HEK293 (cell line): ENCODE measurements around the gene PHACTR3.

Source experiments
- CTCF ChIA-PET: fragments of 350-600 bp; formaldehyde crosslinking; extraction: SDS; loops from one replicate; lab custom pipeline; 2021; ENCODE audit warnings: antibody characterized with exemption; lab: Yijun Ruan, JAX
- POLR2A ChIA-PET: fragments of 300-600 bp; formaldehyde crosslinking; extraction: SDS; loops from one replicate; lab custom pipeline; 2020; ENCODE audit warnings: antibody characterized with exemption, inconsistent platforms; lab: Yijun Ruan, JAX
- H3K27ac ChIP-seq: fragments of 200-500 bp; sonication (Bioruptor generic); 2 replicates; pipeline ENCODE4 v1.5.1; 2014; ENCODE audit warnings: low read depth, low read length, control low read depth, inconsistent platforms; ENCODE audit errors: extremely low read depth
- H3K36me3 ChIP-seq, 2 experiments: fragments of 200-500 bp in 1 of 2; sonication (Bioruptor generic) in 1 of 2; 1 replicate in 1 of 2; 2 replicates in 1 of 2; pipeline ENCODE4 v1.5.1; 2014 to 2017; ENCODE audit warnings: inconsistent platforms in 2 of 2, low read length in 2 of 2; ENCODE audit not compliant: control insufficient read depth in 2 of 2, insufficient read depth in 1 of 2
- H3K4me1 ChIP-seq: fragments of 200-500 bp; sonication (Bioruptor generic); 2 replicates; pipeline ENCODE4 v1.5.1; 2014; ENCODE audit warnings: mild to moderate bottlenecking, low read length, inconsistent platforms; ENCODE audit not compliant: control insufficient read depth, insufficient read depth
- H3K4me3 ChIP-seq: 2 replicates; pipeline ENCODE4 v1.5.1; 2011; ENCODE audit warnings: low read depth, mild to moderate bottlenecking, control low read depth, low read length, moderate library complexity
- H3K9me3 ChIP-seq: fragments of 200-500 bp; sonication (Bioruptor generic); 2 replicates; pipeline ENCODE4 v1.5.1; 2014; ENCODE audit warnings: low read depth, low read length, inconsistent platforms; ENCODE audit not compliant: control insufficient read depth, insufficient read depth
- GFI1B ChIP-seq: fragments of 450-650 bp; formaldehyde crosslinking; IDR thresholded peaks from 2 replicates; pipeline ENCODE4 v1.5.1; 2016; ENCODE audit warnings: missing biosample characterization, missing genetic modification characterization
- PRDM2 ChIP-seq: fragments of 450-650 bp; formaldehyde crosslinking; IDR thresholded peaks from 2 replicates; pipeline ENCODE4 v1.5.1; 2016; ENCODE audit warnings: missing biosample characterization, missing genetic modification characterization, borderline replicate concordance
- REST ChIP-seq: fragments of 450-650 bp; formaldehyde crosslinking; IDR thresholded peaks from 2 replicates; pipeline ENCODE4 v1.5.1; 2016; ENCODE audit warnings: missing biosample characterization, missing genetic modification characterization
- ZBTB17 ChIP-seq: fragments of 450-650 bp; formaldehyde crosslinking; IDR thresholded peaks from 2 replicates; pipeline ENCODE4 v1.5.1; 2016; ENCODE audit warnings: missing biosample characterization, missing genetic modification characterization
- ZIC2 ChIP-seq: fragments of 450-650 bp; formaldehyde crosslinking; IDR thresholded peaks from 2 replicates; pipeline ENCODE4 v1.5.1; 2016; ENCODE audit warnings: missing biosample characterization, missing genetic modification characterization
- ZNF18 ChIP-seq: fragments of 450-650 bp; formaldehyde crosslinking; IDR thresholded peaks from 2 replicates; pipeline ENCODE4 v1.5.1; 2016; ENCODE audit warnings: missing biosample characterization, missing genetic modification characterization
- ZNF449 ChIP-seq: fragments of 450-650 bp; formaldehyde crosslinking; IDR thresholded peaks from 2 replicates; pipeline ENCODE4 v1.5.1; 2017; ENCODE audit warnings: missing biosample characterization, mild to moderate bottlenecking, missing genetic modification characterization, moderate library complexity
- ZNF776 ChIP-seq: fragments of 450-650 bp; formaldehyde crosslinking; IDR thresholded peaks from 2 replicates; pipeline ENCODE4 v1.5.0; 2017; ENCODE audit warnings: missing biosample characterization, missing genetic modification characterization, borderline replicate concordance
- ZNF830 ChIP-seq: fragments of 450-650 bp; IDR thresholded peaks from 2 replicates; pipeline ENCODE4 v1.5.0; 2018; ENCODE audit warnings: missing biosample characterization, missing genetic modification characterization, low read depth, mild to moderate bottlenecking, moderate library complexity

The PHACTR3 gene

GRCh38 chr20:59742351-59743095 is 138.2 kb downstream of the PHACTR3 start (continued):
- TF ChIP-seq PRDM2 (tag by site-specific recombination): no peak
- TF ChIP-seq ZNF830 (tag by site-specific recombination): no peak
- no peak for TF ChIP-seq ZIC2 (tag by site-specific recombination)
- no peak for TF ChIP-seq REST
- no peak for TF ChIP-seq GFI1B
- no peak for TF ChIP-seq ZNF18 (tag by site-specific recombination)
- TF ChIP-seq ZNF776 (tag by site-specific recombination): no peak
- no peak for TF ChIP-seq ZBTB17 (tag by site-specific recombination)
- TF ChIP-seq, all 188 proteins: peak for 0

GRCh38 chr20:59743308-59743707 is 139.0 kb downstream of the PHACTR3 start:
- Histone ChIP-seq H3K9me3 (no peaks in the 10 kb centered on the region), H3K4me1 (no peaks in the 10 kb centered on the region)
- CTCF ChIA-PET: interaction anchor here (0.6 to 0.8 kb wide), 2 partner anchors 183 to 229 kb away, joined by 3 read pairs; no protein-coding TSS in a partner anchor
- TF ChIP-seq ZNF449 (tag by site-specific recombination): no peak
- TF ChIP-seq, all 188 proteins: peak for 0
- H3K4me3 ChIP-seq: no peak overlapping the region
- no peak overlapping the region for H3K27ac ChIP-seq
- no peaks in the 10 kb centered on the region for H3K36me3 ChIP-seq
- POLR2A ChIA-PET: no interaction called here
